ENCODE data around the gene FAM9C. TPM values are rescaled to one million over a fixed set of nuclear protein-coding genes. Genes with fewer than 3 reads are reported as not detected.

The FAM9C gene
- total and polyA plus RNA-seq, 5 donors from 2014 or later, result not detected

- Histone ChIP-seq H3K9me3 (ENCODE audit: control insufficient read depth in 2 of 2, low read length in 2 of 2) (no peaks in the 10 kb centered on the region), H3K4me1 (ENCODE audit: control insufficient read depth, insufficient read depth, low read length, poor library complexity, severe bottlenecking) (peaks cover 57% of the 10 kb centered on the region), H3K4me3 (ENCODE audit: low read depth, low read length) (no peak overlapping the region), H3K27me3 (ENCODE audit: control insufficient read depth, insufficient read depth, low read length) (no peaks in the 10 kb centered on the region), H3K27ac (ENCODE audit: insufficient read depth, low read length, poor library complexity, severe bottlenecking) (no peak overlapping the region), H3K36me3 (ENCODE audit: control insufficient read depth, insufficient read depth, low read length) (no peaks in the 10 kb centered on the region)
- no peak overlapping the region for H3K4me3 Mint-ChIP-seq
- H3K27me3 Mint-ChIP-seq, result no peaks in the 10 kb centered on the region
- peaks cover 18 to 84% (median 51%) of the 10 kb centered on the region in 4 donors for H3K4me1 Mint-ChIP-seq
- no peaks in the 10 kb centered on the region for H3K9me3 Mint-ChIP-seq
- ATAC-seq (ENCODE audit: low read depth in 2 of 2) (no peak), DNase-seq (no peak)
- H3K27ac Mint-ChIP-seq, result no peak overlapping the region
- H3K36me3 Mint-ChIP-seq, result peaks cover 3% of the 10 kb centered on the region
Observed at GRCh38 chrX:13009273-13009672, 35.1 kb downstream of the FAM9C start.

GRCh38 chrX:13008851-13009250 is 35.6 kb downstream of the FAM9C start:
- DNase-seq (no peak), ATAC-seq (ENCODE audit: low read depth in 2 of 2) (no peak)
- no peaks in the 10 kb centered on the region for H3K27me3 Mint-ChIP-seq
- H3K4me3 ChIP-seq (ENCODE audit: low read depth, low read length), result no peak overlapping the region
- H3K27me3 ChIP-seq (ENCODE audit: control insufficient read depth, insufficient read depth, low read length), result no peaks in the 10 kb centered on the region
- H3K9me3 Mint-ChIP-seq, result no peaks in the 10 kb centered on the region
- H3K27ac Mint-ChIP-seq, result peak overlapping the region in 2 of 3 donors; percentile 49 to 72
- H3K36me3 ChIP-seq (ENCODE audit: control insufficient read depth, insufficient read depth, low read length), result no peaks in the 10 kb centered on the region
- H3K36me3 Mint-ChIP-seq, result peaks cover 3% of the 10 kb centered on the region
- H3K9me3 ChIP-seq (ENCODE audit: control insufficient read depth in 2 of 2, low read length in 2 of 2), result no peaks in the 10 kb centered on the region
- peak overlapping the region; percentile 15 for H3K27ac ChIP-seq (ENCODE audit: insufficient read depth, low read length, poor library complexity, severe bottlenecking)
- peak overlapping the region in 1 of 4 donors; percentile 17 for H3K4me3 Mint-ChIP-seq
- peaks cover 18 to 80% (median 47%) of the 10 kb centered on the region in 4 donors for H3K4me1 Mint-ChIP-seq
- peaks cover 53% of the 10 kb centered on the region for H3K4me1 ChIP-seq (ENCODE audit: control insufficient read depth, insufficient read depth, low read length, poor library complexity, severe bottlenecking)

GRCh38 chrX:13008189-13008533 is 36.3 kb downstream of the FAM9C start:
- H3K36me3 Mint-ChIP-seq, result peaks cover 3% of the 10 kb centered on the region
- H3K27ac ChIP-seq (ENCODE audit: insufficient read depth, low read length, poor library complexity, severe bottlenecking), result no peak overlapping the region
- no peaks in the 10 kb centered on the region for H3K9me3 Mint-ChIP-seq
- H3K27me3 ChIP-seq (ENCODE audit: control insufficient read depth, insufficient read depth, low read length), result no peaks in the 10 kb centered on the region
- H3K4me3 Mint-ChIP-seq, result peak overlapping the region in 3 of 4 donors; percentile 2 to 48 (median 35)
- peaks cover 50% of the 10 kb centered on the region for H3K4me1 ChIP-seq (ENCODE audit: control insufficient read depth, insufficient read depth, low read length, poor library complexity, severe bottlenecking)
- H3K4me3 ChIP-seq (ENCODE audit: low read depth, low read length), result peak overlapping the region; percentile 26
- H3K27me3 Mint-ChIP-seq, result no peaks in the 10 kb centered on the region
- H3K36me3 ChIP-seq (ENCODE audit: control insufficient read depth, insufficient read depth, low read length), result no peaks in the 10 kb centered on the region
- DNase-seq (no peak), ATAC-seq (ENCODE audit: low read depth in 2 of 2) (peak; percentile 20 to 50)
- peak overlapping the region; percentile 72 to 92 (median 78) for H3K27ac Mint-ChIP-seq
- H3K4me1 Mint-ChIP-seq, result peaks cover 14 to 77% (median 41%) of the 10 kb centered on the region in 4 donors
- no peaks in the 10 kb centered on the region for H3K9me3 ChIP-seq (ENCODE audit: control insufficient read depth in 2 of 2, low read length in 2 of 2)

GRCh38 chrX:13007519-13008188 is 36.8 kb downstream of the FAM9C start:
- DNase-seq (no peak), ATAC-seq (ENCODE audit: low read depth in 2 of 2) (peak; percentile 31 to 34)
- Histone ChIP-seq H3K9me3 (ENCODE audit: control insufficient read depth in 2 of 2, low read length in 2 of 2) (no peaks in the 10 kb centered on the region), H3K27me3 (ENCODE audit: control insufficient read depth, insufficient read depth, low read length) (no peaks in the 10 kb centered on the region), H3K4me1 (ENCODE audit: control insufficient read depth, insufficient read depth, low read length, poor library complexity, severe bottlenecking) (peaks cover 51% of the 10 kb centered on the region), H3K36me3 (ENCODE audit: control insufficient read depth, insufficient read depth, low read length) (no peaks in the 10 kb centered on the region), H3K4me3 (ENCODE audit: low read depth, low read length) (peak overlapping the region; percentile 26), H3K27ac (ENCODE audit: insufficient read depth, low read length, poor library complexity, severe bottlenecking) (no peak overlapping the region)
- peak overlapping the region; percentile 2 to 48 (median 28) for H3K4me3 Mint-ChIP-seq
- H3K4me1 Mint-ChIP-seq, result peaks cover 12 to 76% (median 40%) of the 10 kb centered on the region in 4 donors
- H3K27ac Mint-ChIP-seq, result peak overlapping the region; percentile 72 to 92 (median 78)
- H3K9me3 Mint-ChIP-seq, result no peaks in the 10 kb centered on the region
- no peaks in the 10 kb centered on the region for H3K27me3 Mint-ChIP-seq
- H3K36me3 Mint-ChIP-seq, result peaks cover 3% of the 10 kb centered on the region

GRCh38 chrX:13005661-13006473 is 38.6 kb downstream of the FAM9C start:
- no peaks in the 10 kb centered on the region for H3K9me3 ChIP-seq (ENCODE audit: control insufficient read depth in 2 of 2, low read length in 2 of 2)
- peak overlapping the region; percentile 73 for H3K27ac ChIP-seq (ENCODE audit: insufficient read depth, low read length, poor library complexity, severe bottlenecking)
- no peaks in the 10 kb centered on the region for H3K9me3 Mint-ChIP-seq
- DNase-seq (peak in 1 of 3 donors; percentile 50), ATAC-seq (ENCODE audit: low read depth in 2 of 2) (peak; percentile 39 to 47)
- H3K27me3 Mint-ChIP-seq, result no peaks in the 10 kb centered on the region
- H3K27ac Mint-ChIP-seq, result peak overlapping the region; percentile 87 to 100 (median 95)
- H3K4me1 ChIP-seq (ENCODE audit: control insufficient read depth, insufficient read depth, low read length, poor library complexity, severe bottlenecking), result peaks cover 68% of the 10 kb centered on the region
- H3K36me3 Mint-ChIP-seq, result peaks cover 3% of the 10 kb centered on the region
- no peaks in the 10 kb centered on the region for H3K36me3 ChIP-seq (ENCODE audit: control insufficient read depth, insufficient read depth, low read length)
- peak overlapping the region; percentile 53 to 77 (median 60) for H3K4me3 Mint-ChIP-seq
- H3K4me3 ChIP-seq (ENCODE audit: low read depth, low read length), result peak overlapping the region; percentile 52
- no peaks in the 10 kb centered on the region for H3K27me3 ChIP-seq (ENCODE audit: control insufficient read depth, insufficient read depth, low read length)
- peaks cover 9 to 77% (median 42%) of the 10 kb centered on the region in 4 donors for H3K4me1 Mint-ChIP-seq

GRCh38 chrX:13001961-13002671 is 42.3 kb downstream of the FAM9C start:
- Mint-ChIP-seq H3K27ac (peak overlapping the region; percentile 32 to 75 (median 59)), H3K36me3 (peaks cover 3% of the 10 kb centered on the region), H3K4me1 (peaks cover 25 to 81% (median 43%) of the 10 kb centered on the region in 4 donors), H3K4me3 (peak overlapping the region in 2 of 4 donors; percentile 3 to 55), H3K27me3 (no peaks in the 10 kb centered on the region), H3K9me3 (no peaks in the 10 kb centered on the region)
- ATAC-seq (ENCODE audit: low read depth in 2 of 2) (peak; percentile 47 to 55), DNase-seq (peak in 1 of 3 donors; percentile 36)
- Histone ChIP-seq H3K9me3 (ENCODE audit: control insufficient read depth in 2 of 2, low read length in 2 of 2) (no peaks in the 10 kb centered on the region), H3K27ac (ENCODE audit: insufficient read depth, low read length, poor library complexity, severe bottlenecking) (peak overlapping the region; percentile 81), H3K4me1 (ENCODE audit: control insufficient read depth, insufficient read depth, low read length, poor library complexity, severe bottlenecking) (peaks cover 90% of the 10 kb centered on the region), H3K4me3 (ENCODE audit: low read depth, low read length) (peak overlapping the region; percentile 37), H3K36me3 (ENCODE audit: control insufficient read depth, insufficient read depth, low read length) (no peaks in the 10 kb centered on the region), H3K27me3 (ENCODE audit: control insufficient read depth, insufficient read depth, low read length) (no peaks in the 10 kb centered on the region)

GRCh38 chrX:13001097-13001496 is 43.3 kb downstream of the FAM9C start:
- DNase-seq (no peak), ATAC-seq (ENCODE audit: low read depth in 2 of 2) (no peak)
- peaks cover 80% of the 10 kb centered on the region for H3K4me1 ChIP-seq (ENCODE audit: control insufficient read depth, insufficient read depth, low read length, poor library complexity, severe bottlenecking)
- H3K9me3 Mint-ChIP-seq, result no peaks in the 10 kb centered on the region
- H3K27ac Mint-ChIP-seq, result peak overlapping the region in 2 of 3 donors; percentile 88 to 94
- no peaks in the 10 kb centered on the region for H3K36me3 ChIP-seq (ENCODE audit: control insufficient read depth, insufficient read depth, low read length)
- H3K27me3 Mint-ChIP-seq, result no peaks in the 10 kb centered on the region
- H3K4me3 ChIP-seq (ENCODE audit: low read depth, low read length), result peak overlapping the region; percentile 79
- H3K9me3 ChIP-seq (ENCODE audit: control insufficient read depth in 2 of 2, low read length in 2 of 2), result no peaks in the 10 kb centered on the region
- no peaks in the 10 kb centered on the region for H3K36me3 Mint-ChIP-seq
- H3K4me1 Mint-ChIP-seq, result peaks cover 25 to 81% (median 39%) of the 10 kb centered on the region in 4 donors
- peak overlapping the region; percentile 81 for H3K27ac ChIP-seq (ENCODE audit: insufficient read depth, low read length, poor library complexity, severe bottlenecking)
- no peaks in the 10 kb centered on the region for H3K27me3 ChIP-seq (ENCODE audit: control insufficient read depth, insufficient read depth, low read length)
- H3K4me3 Mint-ChIP-seq, result peak overlapping the region; percentile 31 to 47 (median 37)
